Breast epithelium (tissue), 4 donors: ENCODE results near the gene RBM4. TPM values are rescaled to one million over a fixed set of nuclear protein-coding genes. Genes with fewer than 3 reads are reported as not detected.

Experiments used
- DNase-seq, 2 donors: peaks; one replicate each; pipeline ENCODE4 v3.0.0-alpha.2; 2019; ENCODE audit warnings: low spot score in 2 of 2
- H3K27ac ChIP-seq, 2 donors: fragments of 200-600 bp; sonication (generic) in 1 of 2; one replicate each; pipeline ENCODE4 v1.5.1; 2016 to 2019; ENCODE audit warnings: mild to moderate bottlenecking in 1 of 2
- H3K27me3 ChIP-seq, 2 donors: fragments of 200-600 bp; sonication (generic) in 1 of 2; one replicate each; pipeline versions ENCODE4 v1.5.1 to v1.6.0; 2017 to 2019; ENCODE audit warnings: control low read depth in 1 of 2, mild to moderate bottlenecking in 1 of 2
- H3K36me3 ChIP-seq: fragments of 200-600 bp; one replicate; pipeline ENCODE4 v1.5.1; 2019
- H3K4me1 ChIP-seq, 2 donors: fragments of 200-600 bp; sonication (generic); one replicate each; pipeline ENCODE4 v1.5.1; 2016 to 2019; ENCODE audit warnings: control low read depth in 1 of 2
- H3K4me3 ChIP-seq, 3 donors: fragments of 200-600 bp; sonication (generic); 1 replicate in 2 of 3; 2 replicates in 1 of 3; pipeline ENCODE4 v1.5.1; 2016 to 2019; ENCODE audit warnings: mild to moderate bottlenecking in 3 of 3, moderate library complexity in 2 of 3
- H3K9me3 ChIP-seq, 2 donors: fragments of 200-600 bp; sonication (generic) in 1 of 2; one replicate each; pipeline ENCODE4 v1.5.1; 2016 to 2019; ENCODE audit warnings: control low read depth in 1 of 2
- POLR2A ChIP-seq: fragments of 450-650 bp; IDR thresholded peaks from one replicate; pipeline ENCODE4 v1.6.1; 2016; ENCODE audit warnings: antibody characterized with exemption, mild to moderate bottlenecking, moderate library complexity
- POLR2AphosphoS5 ChIP-seq, 3 donors: sonication (generic); formaldehyde crosslinking; IDR thresholded peaks; one replicate each; pipeline ENCODE4 v1.6.1; 2017; ENCODE audit warnings: antibody characterized with exemption in 3 of 3
- intact Hi-C: fragments of 100-400 bp; cut with DNase I; formaldehyde crosslinking; loops from one replicate; pipeline ENCODE4 v1.15.1; 2023; ENCODE audit warnings: low total_unique reads
- total RNA-seq, 3 donors: library from RNA; depleted of rRNA; stranded (reverse); fragments of >200 nt; gene quantifications; one replicate each; pipeline ENCODE4 v1.1.0, GENCODE V29; 2016
- TF ChIP-seq, protein P1 (sequence below), 3 donors: fragments of 450-650 bp; IDR thresholded peaks; one replicate each; pipeline ENCODE4 v1.5.1; 2016 to 2017; ENCODE audit warnings: antibody characterized with exemption in 3 of 3, mild to moderate bottlenecking in 3 of 3, moderate library complexity in 3 of 3

RBM4 gene
- total RNA-seq, 3 donors from 2014 or later: 73.9 to 98.3 (median 81.0) TPM

GRCh38 chr11:66626382-66626781, 12.1 kb upstream of the RBM4 start:
- Histone ChIP-seq H3K9me3 (no peaks in the 10 kb centered on the region), H3K36me3 (no peaks in the 10 kb centered on the region), H3K4me3 (no peak overlapping the region), H3K27ac (no peak overlapping the region), H3K27me3 (no peaks in the 10 kb centered on the region), H3K4me1 (peaks cover 0 to 9% of the 10 kb centered on the region in 2 donors)
- no peak for DNase-seq
- intact Hi-C loops: no loop called here
- TF ChIP-seq POLR2A (no peak), POLR2AphosphoS5 (IDR thresholded peaks at IDR 0.05) (no peak)
- TF ChIP-seq, protein P1, sequence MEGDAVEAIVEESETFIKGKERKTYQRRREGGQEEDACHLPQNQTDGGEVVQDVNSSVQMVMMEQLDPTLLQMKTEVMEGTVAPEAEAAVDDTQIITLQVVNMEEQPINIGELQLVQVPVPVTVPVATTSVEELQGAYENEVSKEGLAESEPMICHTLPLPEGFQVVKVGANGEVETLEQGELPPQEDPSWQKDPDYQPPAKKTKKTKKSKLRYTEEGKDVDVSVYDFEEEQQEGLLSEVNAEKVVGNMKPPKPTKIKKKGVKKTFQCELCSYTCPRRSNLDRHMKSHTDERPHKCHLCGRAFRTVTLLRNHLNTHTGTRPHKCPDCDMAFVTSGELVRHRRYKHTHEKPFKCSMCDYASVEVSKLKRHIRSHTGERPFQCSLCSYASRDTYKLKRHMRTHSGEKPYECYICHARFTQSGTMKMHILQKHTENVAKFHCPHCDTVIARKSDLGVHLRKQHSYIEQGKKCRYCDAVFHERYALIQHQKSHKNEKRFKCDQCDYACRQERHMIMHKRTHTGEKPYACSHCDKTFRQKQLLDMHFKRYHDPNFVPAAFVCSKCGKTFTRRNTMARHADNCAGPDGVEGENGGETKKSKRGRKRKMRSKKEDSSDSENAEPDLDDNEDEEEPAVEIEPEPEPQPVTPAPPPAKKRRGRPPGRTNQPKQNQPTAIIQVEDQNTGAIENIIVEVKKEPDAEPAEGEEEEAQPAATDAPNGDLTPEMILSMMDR (IDR thresholded peaks at IDR 0.05): no peak

DNA sequence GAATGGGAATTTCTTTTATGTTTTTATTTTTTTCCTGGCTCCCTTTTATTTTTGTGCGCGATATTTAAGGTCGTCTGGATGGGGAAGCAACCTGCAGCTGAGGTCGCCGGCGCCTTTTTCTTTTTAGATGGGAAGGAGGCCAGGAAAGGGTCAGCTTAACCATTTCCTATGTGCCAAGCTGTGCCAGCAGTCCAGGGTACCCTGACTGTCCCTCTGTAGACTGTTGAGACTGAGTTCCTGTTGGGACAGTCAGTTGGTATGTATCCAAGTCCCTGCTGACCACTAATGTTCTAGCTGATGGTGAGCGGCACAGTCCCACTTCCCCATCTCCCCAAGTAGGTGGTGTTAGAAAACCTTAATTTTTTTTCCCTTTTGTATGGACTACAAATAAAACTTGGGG, 11.6 kb upstream of the RBM4 start:
- Histone ChIP-seq H3K4me1 (peaks cover 0 to 9% of the 10 kb centered on the region in 2 donors), H3K9me3 (no peaks in the 10 kb centered on the region), H3K36me3 (no peaks in the 10 kb centered on the region), H3K27ac (no peak overlapping the region), H3K27me3 (no peaks in the 10 kb centered on the region), H3K4me3 (no peak overlapping the region)
- intact Hi-C loops: no loop called here
- TF ChIP-seq, protein P1 (IDR thresholded peaks at IDR 0.05): no peak
- TF ChIP-seq POLR2AphosphoS5 (IDR thresholded peaks at IDR 0.05): no peak
- no peak for TF ChIP-seq POLR2A
- DNase-seq: no peak

DNA sequence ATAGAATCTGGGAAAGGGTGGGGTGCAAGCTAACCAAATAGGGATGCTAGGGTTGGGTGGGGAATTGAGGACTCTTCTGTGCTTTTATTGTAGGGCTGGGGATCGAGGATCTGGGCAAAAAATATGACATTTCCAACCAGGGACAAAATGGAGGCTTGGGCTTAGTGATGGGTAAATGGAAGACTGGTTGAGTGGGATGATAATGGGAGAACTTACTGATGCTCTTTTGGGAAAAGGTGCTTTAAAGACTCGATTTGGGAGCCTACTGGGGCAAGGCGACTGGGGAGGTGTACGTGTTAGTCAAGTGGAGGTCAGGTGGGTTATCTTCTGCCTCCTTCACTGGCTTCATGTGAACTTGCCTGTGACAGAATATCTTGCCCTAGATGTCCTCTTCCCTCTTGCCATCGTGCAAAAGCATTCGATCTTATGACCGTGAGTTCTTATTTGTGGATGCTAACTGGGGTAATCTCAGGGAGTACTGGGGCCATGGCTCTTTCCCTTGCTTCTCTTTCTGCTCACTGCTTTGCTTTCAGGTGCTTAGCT, 10.4 kb upstream of the RBM4 start:
- H3K9me3 ChIP-seq: no peaks in the 10 kb centered on the region
- no peak overlapping the region for H3K27ac ChIP-seq
- H3K4me3 ChIP-seq: no peak overlapping the region
- no peak for DNase-seq
- no peaks in the 10 kb centered on the region for H3K27me3 ChIP-seq
- peaks cover 0 to under 1% of the 10 kb centered on the region in 2 donors for H3K4me1 ChIP-seq
- no peak for TF ChIP-seq POLR2AphosphoS5 (IDR thresholded peaks at IDR 0.05)
- TF ChIP-seq, protein P1 (IDR thresholded peaks at IDR 0.05): no peak
- H3K36me3 ChIP-seq: no peaks in the 10 kb centered on the region
- intact Hi-C loops: no loop called here

- Histone ChIP-seq H3K27me3 (no peaks in the 10 kb centered on the region), H3K4me1 (no peaks in the 10 kb centered on the region), H3K9me3 (no peaks in the 10 kb centered on the region), H3K27ac (no peak overlapping the region), H3K36me3 (no peaks in the 10 kb centered on the region), H3K4me3 (no peak overlapping the region)
- intact Hi-C loops: no loop called here
- DNase-seq: no peak
- TF ChIP-seq, protein P1 (IDR thresholded peaks at IDR 0.05): no peak
- TF ChIP-seq POLR2AphosphoS5 (IDR thresholded peaks at IDR 0.05) (no peak), POLR2A (no peak)
Measured at GRCh38 chr11:66629356-66629755, 9.1 kb upstream of the RBM4 start.

DNA sequence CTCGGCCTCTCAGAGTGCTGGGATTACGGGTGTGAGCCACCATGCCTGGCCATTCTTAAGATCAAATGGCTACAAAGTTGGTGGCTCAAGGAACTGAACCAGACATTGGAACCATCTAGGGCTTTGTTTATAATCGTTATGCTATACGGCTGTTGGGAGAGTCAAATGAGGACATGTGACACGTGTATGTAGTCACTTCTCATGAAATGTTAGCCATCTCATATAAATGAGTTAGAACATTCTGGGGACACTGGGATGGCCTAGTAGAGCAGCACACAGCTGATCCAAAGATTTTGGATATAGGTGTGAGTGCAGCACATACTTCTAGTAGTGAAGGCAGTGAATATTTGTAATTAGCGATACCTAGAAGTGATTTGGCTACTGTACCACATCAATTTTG, 6.6 kb upstream of the RBM4 start:
- no peaks in the 10 kb centered on the region for H3K36me3 ChIP-seq
- no peaks in the 10 kb centered on the region for H3K4me1 ChIP-seq
- TF ChIP-seq POLR2A: no peak
- TF ChIP-seq, protein P1 (IDR thresholded peaks at IDR 0.05): no peak
- TF ChIP-seq POLR2AphosphoS5 (IDR thresholded peaks at IDR 0.05): no peak
- intact Hi-C loops: no loop called here
- H3K4me3 ChIP-seq: no peak overlapping the region
- H3K9me3 ChIP-seq: no peaks in the 10 kb centered on the region
- no peaks in the 10 kb centered on the region for H3K27me3 ChIP-seq
- H3K27ac ChIP-seq: no peak overlapping the region
- no peak for DNase-seq
